Raji (cell line): ENCODE results near the gene KLHDC3.
A peak's percentile ranks its signal among the peaks of the same experiment; 100 is the strongest.

Experiments
- POLR2A ChIP-seq: IDR thresholded peaks from 2 replicates; pipeline ENCODE4 v1.6.1; 2011; ENCODE audit warnings: low read depth, low read length, control low read depth; ENCODE audit not compliant: insufficient read depth

Gene KLHDC3, protein sequence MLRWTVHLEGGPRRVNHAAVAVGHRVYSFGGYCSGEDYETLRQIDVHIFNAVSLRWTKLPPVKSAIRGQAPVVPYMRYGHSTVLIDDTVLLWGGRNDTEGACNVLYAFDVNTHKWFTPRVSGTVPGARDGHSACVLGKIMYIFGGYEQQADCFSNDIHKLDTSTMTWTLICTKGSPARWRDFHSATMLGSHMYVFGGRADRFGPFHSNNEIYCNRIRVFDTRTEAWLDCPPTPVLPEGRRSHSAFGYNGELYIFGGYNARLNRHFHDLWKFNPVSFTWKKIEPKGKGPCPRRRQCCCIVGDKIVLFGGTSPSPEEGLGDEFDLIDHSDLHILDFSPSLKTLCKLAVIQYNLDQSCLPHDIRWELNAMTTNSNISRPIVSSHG

GRCh38 chr6:43013843-43014433 is at the start of gene KLHDC3, which contains the start of gene MEA1:
KLHDC3 (plus strand) TSS chr6:43014249; CDS start chr6:43017193, 2,944 bp downstream.
MEA1 (minus strand) TSS chr6:43013946; CDS start chr6:43013813, 133 bp downstream.
- TF ChIP-seq POLR2A: peak; percentile 57

GRCh38 chr6:42966571-42966970 is 47.5 kb upstream of the KLHDC3 start:
- no peak for TF ChIP-seq POLR2A

- no peak for TF ChIP-seq POLR2A
These were observed 46.8 kb upstream of the KLHDC3 start for GRCh38 chr6:42967228-42967627.

GRCh38 chr6:42968126-42968701 is 45.8 kb upstream of the KLHDC3 start:
- TF ChIP-seq POLR2A: no peak

- TF ChIP-seq POLR2A: no peak
These were observed 45.3 kb upstream of the KLHDC3 start for GRCh38 chr6:42968783-42969182.

DNA sequence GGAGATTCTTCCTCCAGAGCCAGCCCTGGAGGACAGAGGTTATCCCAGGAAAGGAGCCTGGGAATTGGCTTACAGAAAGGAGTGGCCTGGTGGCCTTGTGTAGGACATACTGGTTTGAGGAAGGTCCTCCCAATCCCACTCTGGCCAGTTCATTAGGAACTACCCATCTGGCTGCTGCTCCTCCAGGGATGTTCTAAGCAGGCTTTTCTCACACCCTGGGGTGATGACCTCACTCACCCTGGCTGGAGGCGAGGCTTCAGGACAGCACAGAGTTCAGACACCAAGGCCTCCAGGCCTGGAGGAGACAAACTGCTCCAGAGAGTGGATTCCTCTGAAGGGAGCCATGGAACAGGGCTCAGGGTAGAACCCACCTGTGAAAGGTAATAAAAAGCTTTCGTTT is 44.6 kb upstream of the KLHDC3 start:
- TF ChIP-seq POLR2A: no peak

- TF ChIP-seq POLR2A: no peak
These were observed 44.1 kb upstream of the KLHDC3 start for GRCh38 chr6:42969934-42970333.

GRCh38 chr6:42970871-42971612 is 43.0 kb upstream of the KLHDC3 start:
- no peak for TF ChIP-seq POLR2A

- no peak for TF ChIP-seq POLR2A
These were observed 42.2 kb upstream of the KLHDC3 start for GRCh38 chr6:42971746-42972327.

DNA sequence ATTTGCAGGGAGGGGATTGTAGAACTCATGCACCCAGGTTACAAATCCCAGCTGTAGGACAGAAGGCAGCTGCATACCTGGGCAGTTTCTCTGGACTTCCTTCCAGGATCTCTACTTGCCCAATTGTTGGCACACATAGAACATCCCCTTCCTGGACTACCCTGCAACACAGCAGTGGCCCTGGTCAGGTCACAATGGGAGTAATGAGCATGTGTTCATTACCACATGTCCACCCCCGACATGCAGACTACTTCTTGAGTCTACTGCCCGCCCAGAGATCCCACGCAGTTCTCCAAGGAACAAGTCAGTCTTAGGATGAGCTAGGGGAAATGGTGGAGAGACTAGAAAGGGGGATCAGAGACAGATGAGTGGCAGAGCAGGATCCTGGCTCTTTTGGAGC is 40.1 kb upstream of the KLHDC3 start:
- no peak for TF ChIP-seq POLR2A

- TF ChIP-seq POLR2A: no peak
These were observed 39.0 kb upstream of the KLHDC3 start for GRCh38 chr6:42974919-42975505.

DNA sequence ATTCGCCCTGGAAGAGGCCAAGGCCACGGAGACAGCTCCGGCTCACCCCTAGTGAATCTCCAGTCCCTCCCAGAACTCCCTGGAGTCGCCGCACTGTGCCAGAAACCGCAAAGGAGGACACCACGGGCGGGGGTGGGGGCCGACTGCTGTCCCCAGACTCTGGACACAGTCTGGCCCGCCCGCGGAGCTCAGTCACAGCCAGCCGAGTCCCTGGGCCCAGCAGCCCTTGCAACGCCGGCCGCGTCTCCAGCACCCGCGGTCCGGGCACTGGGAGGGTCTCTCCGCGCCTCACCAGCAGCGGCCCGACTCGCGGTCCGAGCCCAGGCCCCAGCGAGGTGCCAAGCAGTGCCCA is 35.6 kb upstream of the KLHDC3 start:
- no peak for TF ChIP-seq POLR2A

DNA sequence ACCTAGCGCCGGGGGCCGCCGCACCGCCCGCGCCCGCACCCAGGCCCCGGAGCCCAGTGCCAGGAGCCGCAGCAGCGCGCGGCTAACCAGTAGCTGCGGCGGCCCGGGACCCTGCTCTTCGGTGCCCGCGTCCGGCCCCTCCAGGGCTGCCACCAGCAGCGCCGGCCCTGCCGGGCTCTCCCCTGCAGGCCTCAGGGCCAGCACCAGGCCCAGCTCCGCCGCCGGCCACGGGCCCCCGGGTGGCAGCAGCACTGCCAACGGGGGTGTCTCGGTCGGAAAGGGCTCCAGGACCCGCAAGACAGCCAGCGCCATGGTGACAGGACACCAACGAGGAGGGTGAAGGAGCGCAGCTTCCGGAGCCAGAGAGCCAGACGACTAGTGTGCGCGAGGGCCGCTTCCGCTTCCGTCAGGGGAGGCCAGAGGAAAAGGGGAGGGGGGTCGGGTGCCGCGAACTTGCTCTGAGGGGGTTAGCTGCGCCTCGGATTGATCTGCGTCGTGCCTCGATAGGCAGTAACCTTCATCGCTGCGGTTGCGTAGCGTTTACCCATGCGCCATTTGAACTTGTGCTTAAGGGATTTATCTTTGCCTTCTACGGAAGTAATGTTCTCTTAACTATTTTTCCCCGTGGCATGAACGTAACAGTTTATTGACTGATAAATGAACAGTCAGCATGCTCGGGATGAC is 35.1 kb upstream of the KLHDC3 start, which contains the start of gene PEX6:
PEX6 (minus strand) TSS at position 343 of the 684 bp plus-strand sequence; CDS start at position 312, 31 bp downstream.
- TF ChIP-seq POLR2A: peak; percentile 97

GRCh38 chr6:42979523-42980177 is 34.4 kb upstream of the KLHDC3 start:
- no peak for TF ChIP-seq POLR2A

DNA sequence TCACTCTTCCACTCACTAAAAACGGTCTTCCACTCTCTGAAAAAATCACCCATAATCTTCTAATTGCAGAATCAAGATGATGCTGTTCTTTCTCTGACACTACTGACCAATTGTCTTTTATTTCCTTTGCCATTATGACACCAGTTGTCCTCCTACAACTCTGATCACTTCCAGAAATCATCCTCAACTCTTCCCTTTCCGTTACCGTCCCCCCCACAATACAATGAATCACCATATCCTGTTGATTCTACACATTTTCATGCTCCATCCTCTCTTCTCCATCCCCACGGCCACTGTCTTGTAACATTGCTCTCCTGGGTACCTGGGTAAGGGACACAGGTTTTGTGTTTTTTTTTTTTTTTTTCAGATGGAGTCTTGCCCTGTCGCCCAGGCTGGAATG is 32.2 kb upstream of the KLHDC3 start:
- no peak for TF ChIP-seq POLR2A
